GM19438 (cell line): ENCODE measurements around the gene TRPM5.

Experiments
- ATAC-seq: cut with Tn5 transposase; IDR thresholded peaks from one replicate; pipeline ENCODE4 v1.9.1; 2021; ENCODE audit warnings: low read depth; ENCODE audit not compliant: unreplicated experiment

The TRPM5 gene

GRCh38 chr11:2453436-2453835 is 9.1 kb upstream of the TRPM5 start:
- no peak for ATAC-seq

DNA sequence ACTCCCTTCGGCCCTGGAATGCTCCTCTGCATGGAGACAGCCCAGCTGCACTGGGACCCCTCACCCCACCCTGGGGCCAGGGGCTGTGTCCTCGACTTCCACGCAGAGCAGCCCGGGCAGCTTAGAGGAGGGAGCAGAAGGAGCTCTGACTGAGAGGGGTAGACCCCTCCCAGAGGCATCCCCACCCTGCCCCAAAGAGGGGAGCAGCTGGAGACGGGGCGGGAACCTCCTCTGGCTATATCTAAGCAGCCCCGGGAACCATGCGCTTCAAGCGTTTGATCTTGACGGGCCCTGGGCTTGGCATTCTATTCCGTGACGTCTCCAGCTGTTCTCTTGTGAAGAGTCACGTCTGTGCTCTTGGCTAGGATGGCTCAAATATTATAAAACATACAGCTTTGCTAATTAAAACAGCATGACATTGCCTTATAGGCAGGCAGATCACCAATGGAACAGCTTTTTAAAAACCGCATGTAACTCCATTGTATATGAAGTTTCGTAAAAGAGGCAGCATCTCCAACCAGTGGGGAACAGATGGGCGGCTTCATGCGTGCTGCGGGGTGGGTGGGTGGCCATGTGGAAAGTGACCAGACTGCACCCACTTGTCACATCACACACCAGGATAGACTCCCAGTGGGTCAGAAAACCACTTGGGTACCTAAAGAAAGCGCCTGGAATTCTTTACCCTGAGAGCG is 8.2 kb upstream of the TRPM5 start:
- no peak for ATAC-seq

- no peak for ATAC-seq
Measured at GRCh38 chr11:2451916-2452315, 7.6 kb upstream of the TRPM5 start.

DNA sequence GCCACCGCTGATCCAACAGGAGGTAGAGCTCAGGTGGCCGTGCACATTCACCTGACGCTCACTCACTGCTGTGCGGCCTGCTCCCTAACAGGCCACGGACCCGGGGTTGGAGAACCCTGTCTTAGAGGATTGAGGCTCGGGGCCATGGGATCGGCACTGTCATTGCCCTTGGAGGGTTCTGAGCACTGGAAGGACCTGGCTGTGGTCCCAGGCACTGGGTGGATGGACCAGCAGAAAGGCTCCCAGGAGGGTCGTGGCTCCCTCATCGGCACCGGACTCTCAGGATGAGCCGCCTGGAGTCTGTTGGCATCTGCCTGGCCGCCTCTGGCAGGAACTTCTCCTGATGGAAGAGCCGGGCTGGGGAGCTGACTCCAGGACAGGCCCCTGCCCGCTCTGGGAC is 7.0 kb upstream of the TRPM5 start:
- no peak for ATAC-seq

GRCh38 chr11:2450321-2451041 is 6.2 kb upstream of the TRPM5 start:
- ATAC-seq, result no peak

GRCh38 chr11:2449548-2450320 is 5.4 kb upstream of the TRPM5 start:
- no peak for ATAC-seq

GRCh38 chr11:2448661-2449547 is 4.6 kb upstream of the TRPM5 start:
- no peak for ATAC-seq

DNA sequence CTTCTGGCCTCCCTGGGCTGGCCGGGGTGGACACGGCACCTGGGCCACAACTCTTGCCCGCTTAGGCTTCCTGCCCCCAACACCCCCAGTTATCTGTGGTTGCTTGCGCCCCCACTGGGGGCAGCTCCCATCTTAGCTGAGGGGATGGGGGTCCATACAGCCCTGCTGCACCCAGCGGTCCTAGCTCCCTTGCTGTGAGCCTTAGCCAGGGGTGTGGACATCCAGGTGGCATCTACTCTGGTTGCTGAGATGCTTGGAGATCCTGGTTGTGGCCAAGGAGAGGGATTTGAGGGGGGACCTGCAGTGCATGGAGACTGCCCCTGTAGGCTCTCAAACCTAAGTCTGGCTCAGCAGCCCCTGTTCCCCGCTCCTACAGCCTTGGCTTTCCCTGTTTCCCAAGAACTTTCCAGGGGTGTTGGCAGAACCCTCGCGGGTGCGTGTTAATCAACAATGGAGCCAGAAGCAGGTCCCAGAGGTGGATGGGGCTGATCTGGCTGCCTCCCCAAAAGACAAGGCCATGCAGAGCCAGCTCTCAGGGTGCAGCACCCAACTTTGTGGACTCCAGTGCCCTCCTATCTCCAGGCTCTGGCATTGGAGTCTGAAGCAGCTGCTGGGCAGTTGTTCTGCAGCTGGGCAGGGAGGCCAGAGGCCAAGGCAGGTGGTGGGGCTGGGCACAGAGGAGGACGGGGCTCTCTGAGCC is 3.8 kb upstream of the TRPM5 start:
- ATAC-seq, result no peak

DNA sequence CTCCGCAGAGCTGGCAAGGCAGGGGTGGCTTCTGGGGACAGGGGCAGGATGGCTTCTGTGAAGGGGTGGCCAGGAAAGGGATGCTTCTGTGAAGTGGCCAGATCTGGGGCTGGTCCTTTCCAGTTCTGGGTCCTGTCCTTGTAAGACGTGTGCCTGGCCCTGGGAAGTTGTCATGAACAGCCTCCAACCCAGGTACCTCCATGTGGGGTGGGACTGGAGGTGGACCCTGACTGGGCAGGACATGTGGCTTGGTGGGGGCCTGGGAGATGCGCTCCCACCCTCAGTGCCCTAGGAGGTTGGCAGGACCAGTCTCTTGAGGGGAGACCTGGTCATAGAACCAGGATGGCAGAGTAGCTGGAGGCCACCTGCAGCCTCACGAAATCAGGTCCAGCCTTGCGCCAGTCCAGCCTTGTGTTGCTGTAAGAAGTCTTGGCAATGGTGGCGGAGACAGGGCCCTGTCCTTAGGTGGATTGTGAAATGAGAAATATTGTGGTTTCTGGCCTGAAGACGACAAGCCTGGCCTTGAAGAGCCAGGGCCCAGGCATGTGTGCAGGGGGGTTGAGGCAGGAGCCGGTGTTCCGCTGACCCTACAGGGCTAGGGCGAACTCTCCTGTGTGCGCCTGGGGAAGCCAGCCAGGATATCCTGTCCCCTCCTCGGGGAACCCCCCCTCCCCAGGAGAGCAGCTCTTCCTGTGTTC is 3.1 kb upstream of the TRPM5 start:
- ATAC-seq, result no peak

DNA sequence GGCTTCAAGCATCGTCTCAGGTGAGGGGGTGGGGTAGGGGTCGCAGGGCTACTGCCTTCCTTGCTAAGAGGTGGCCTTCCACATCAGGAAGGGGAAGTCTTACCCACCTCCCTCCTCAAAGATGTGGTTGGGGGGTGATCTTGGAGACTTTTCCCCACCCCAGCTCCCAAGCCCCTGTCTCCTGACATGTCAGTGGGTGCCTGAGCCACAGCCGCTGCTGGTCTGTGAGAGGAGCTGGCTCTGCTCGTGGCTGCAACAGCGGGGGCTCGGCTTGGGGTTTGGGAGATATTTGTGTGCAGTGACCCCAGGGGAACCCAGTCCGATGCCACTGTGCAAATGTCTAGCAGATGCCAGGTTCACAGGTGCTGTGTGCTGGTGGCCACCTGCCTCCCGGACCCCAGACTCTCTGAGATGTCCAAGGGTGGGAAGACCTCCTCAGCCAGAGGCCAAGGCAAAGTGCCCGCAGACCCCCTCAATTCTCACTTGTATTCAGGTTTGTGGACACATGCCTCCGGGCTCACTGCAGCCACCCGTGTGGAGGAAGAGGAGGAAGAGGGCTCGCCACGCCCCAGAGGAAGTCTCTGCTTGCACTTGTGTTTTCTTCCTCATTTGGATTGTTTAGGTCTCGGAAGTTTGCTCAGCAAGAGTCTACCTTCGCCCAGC is 2.4 kb upstream of the TRPM5 start:
- no peak for ATAC-seq

DNA sequence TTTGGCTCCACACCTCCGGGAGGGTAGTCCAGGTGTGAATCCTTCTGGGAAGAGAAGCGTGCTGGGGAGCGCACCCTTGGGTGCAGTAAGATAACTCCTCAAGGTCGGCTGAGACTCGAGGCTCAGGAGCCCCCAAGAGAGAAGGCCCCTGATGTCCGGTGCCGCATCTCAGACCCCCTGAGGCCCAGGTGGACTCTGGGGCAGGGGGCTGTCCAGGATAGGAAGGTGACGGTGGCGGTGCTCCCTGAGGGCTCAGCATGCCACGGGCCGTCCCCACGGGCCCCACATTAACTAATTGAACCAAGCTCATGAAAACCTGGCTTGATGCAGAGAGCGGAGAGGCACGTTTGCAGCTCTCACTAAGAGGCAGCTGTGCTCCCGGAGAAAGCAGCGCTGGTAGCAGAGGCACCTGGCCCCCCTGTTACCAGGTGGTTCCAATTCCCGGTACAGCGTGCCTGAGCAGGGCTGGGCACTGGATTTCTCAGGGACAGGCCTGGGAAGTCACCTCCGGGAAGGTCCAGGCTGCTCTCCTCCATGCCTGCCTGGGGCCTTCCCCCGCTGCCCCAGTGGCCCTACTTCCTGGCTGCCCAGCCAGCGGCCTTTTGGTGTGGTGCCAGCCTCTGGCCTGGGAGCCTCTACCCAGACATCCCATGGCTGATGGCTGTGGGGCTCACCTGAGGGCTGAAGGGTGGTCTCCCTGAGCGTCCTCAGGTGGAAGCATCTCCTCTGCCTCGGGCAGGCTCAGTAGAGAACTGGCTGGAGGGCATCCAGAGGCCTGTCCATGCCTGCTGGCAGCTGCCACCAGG is 1.6 kb upstream of the TRPM5 start:
- no peak for ATAC-seq

DNA sequence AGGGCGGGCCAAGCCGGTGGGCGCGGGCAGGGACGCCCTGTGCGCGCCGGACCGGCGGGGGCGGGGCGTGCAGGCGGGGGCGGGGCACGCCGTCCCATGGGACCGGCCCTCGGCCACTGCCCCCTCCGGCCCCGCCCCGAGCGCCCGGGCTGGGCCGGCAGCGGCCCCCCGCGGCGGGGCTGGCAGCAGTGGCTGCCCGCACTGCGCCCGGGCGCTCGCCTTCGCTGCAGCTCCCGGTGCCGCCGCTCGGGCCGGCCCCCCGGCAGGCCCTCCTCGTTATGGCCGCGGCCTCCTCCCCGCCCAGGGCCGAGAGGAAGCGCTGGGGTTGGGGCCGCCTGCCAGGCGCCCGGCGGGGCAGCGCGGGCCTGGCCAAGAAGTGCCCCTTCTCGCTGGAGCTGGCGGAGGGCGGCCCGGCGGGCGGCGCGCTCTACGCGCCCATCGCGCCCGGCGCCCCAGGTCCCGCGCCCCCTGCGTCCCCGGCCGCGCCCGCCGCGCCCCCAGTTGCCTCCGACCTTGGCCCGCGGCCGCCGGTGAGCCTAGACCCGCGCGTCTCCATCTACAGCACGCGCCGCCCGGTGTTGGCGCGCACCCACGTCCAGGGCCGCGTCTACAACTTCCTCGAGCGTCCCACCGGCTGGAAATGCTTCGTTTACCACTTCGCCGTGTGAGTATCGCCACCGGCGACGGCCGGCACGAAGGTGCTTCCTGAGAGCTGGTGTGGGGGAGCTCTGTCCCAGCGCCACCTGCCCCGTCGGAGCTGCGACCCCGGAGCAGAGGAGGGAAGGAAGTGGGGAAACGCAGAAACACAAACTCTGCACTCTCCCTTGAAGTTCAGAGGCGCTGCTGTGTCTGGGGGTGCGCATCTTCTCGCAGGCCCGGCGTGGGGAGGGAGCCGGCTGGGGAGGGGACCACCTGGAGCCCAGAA is 769 bp upstream of the TRPM5 start, which contains the start of gene KCNQ1:
Gene KCNQ1, plus strand, starts transcription at position 188 of the 925 bp plus-strand sequence. Its CDS starts 91 bp downstream, at position 279.
- no peak for ATAC-seq

- no peak for ATAC-seq
Measured at GRCh38 chr11:2443406-2443805, 908 bp downstream of the TRPM5 start.

- ATAC-seq, result no peak
Measured at GRCh38 chr11:2442589-2442988, 1.7 kb downstream of the TRPM5 start.

DNA sequence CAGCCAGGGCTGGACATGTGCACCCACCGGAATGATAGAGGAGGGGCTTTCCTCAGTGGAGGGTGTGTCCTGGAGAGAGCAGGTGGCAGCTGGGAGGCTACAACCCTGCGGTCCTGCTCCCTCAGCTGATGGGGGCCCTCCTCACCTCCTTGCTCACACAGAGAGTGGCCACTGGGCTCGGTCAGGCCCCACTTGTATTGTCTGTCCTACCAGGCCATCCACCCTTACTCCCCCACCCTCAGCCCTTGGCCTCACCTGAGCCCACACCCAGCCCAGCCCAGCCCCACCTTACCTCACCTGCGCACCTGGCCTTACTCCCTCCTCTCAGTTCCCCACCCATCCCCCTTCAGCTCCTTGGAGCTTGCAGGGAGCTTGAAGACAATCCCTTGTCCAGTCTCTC is 3.1 kb downstream of the TRPM5 start:
- ATAC-seq, result no peak

DNA sequence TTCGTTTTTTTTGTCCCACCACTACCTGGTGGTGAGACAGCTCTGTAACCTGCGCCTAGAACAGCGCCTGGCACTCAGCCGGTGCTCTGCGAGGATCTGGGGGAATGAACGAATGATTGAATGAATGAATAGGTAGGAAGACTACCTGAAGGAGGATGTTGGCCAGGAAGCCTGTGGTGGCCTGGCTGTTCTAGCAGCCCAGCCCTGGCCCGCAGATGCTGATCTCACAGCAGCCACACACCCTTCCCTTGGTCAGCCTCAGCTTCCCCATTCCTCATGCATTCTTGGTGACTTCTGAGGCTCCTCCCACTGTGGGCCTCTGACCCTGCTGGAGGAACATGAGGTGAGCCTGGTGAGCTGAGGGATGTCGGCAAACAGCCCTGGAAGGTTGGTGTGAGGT is 3.7 kb downstream of the TRPM5 start:
- ATAC-seq, result no peak

GRCh38 chr11:2439820-2440219 is 4.5 kb downstream of the TRPM5 start:
- ATAC-seq, result no peak
